Measurements from ENCODE around the gene MAN1A1. TPM values are rescaled to one million over a fixed set of nuclear protein-coding genes. Genes with fewer than 3 reads are reported as not detected.

MAN1A1 gene
- total RNA-seq, 2 donors from 2014 or later = 41.7 to 43.7 TPM

- no peak for TF ChIP-seq CTCF (conservative IDR thresholded peaks at IDR 0.05)
- WGBS, 2 experiments (ENCODE audit: insufficient coverage in 1 of 2, insufficient read length in 1 of 2) = 83 to 86% methylated on average over 2 to 4 of the region's 4 CpGs
- no peak overlapping the region for H3K27ac Mint-ChIP-seq
- no peaks in the 10 kb centered on the region for H3K9me3 Mint-ChIP-seq
- no peak overlapping the region for H3K9ac ChIP-seq (ENCODE audit: extremely low read depth, low read length, poor library complexity, severe bottlenecking)
- no peak for DNase-seq
- H3K36me3 ChIP-seq (ENCODE audit: control insufficient read depth, insufficient read depth, low read length) = peaks cover 16% of the 10 kb centered on the region
- H3K4me1 ChIP-seq (ENCODE audit: control insufficient read depth, insufficient read depth, low read length) = peaks cover 26% of the 10 kb centered on the region
- peaks cover 67% of the 10 kb centered on the region for H3K4me1 Mint-ChIP-seq
- H3K9me3 ChIP-seq (ENCODE audit: control insufficient read depth, low read length) = no peaks in the 10 kb centered on the region
- H3K36me3 Mint-ChIP-seq (ENCODE audit: low read depth) = peaks cover 35% of the 10 kb centered on the region
- H3K27me3 ChIP-seq (ENCODE audit: control insufficient read depth, insufficient read depth, low read length, poor library complexity, severe bottlenecking) = no peaks in the 10 kb centered on the region
- H3K27ac ChIP-seq (ENCODE audit: low read depth, low read length) = no peak overlapping the region
- no peaks in the 10 kb centered on the region for H3K27me3 Mint-ChIP-seq (ENCODE audit: insufficient read depth)
- no peak overlapping the region for H3K4me3 ChIP-seq (ENCODE audit: low read length)
- H3K4me3 Mint-ChIP-seq = no peak overlapping the region
These were observed 20.4 kb downstream of the MAN1A1 start for GRCh38 chr6:119328892-119329793.

GRCh38 chr6:119328254-119328653 lies 21.3 kb downstream of the MAN1A1 start:
- Mint-ChIP-seq H3K9me3 (no peaks in the 10 kb centered on the region), H3K27ac (no peak overlapping the region), H3K27me3 (ENCODE audit: insufficient read depth) (no peaks in the 10 kb centered on the region), H3K4me3 (no peak overlapping the region), H3K36me3 (ENCODE audit: low read depth) (peaks cover 35% of the 10 kb centered on the region), H3K4me1 (peaks cover 66% of the 10 kb centered on the region)
- Histone ChIP-seq H3K36me3 (ENCODE audit: control insufficient read depth, insufficient read depth, low read length) (peaks cover 16% of the 10 kb centered on the region), H3K4me1 (ENCODE audit: control insufficient read depth, insufficient read depth, low read length) (peaks cover 28% of the 10 kb centered on the region), H3K4me3 (ENCODE audit: low read length) (no peak overlapping the region), H3K9ac (ENCODE audit: extremely low read depth, low read length, poor library complexity, severe bottlenecking) (no peak overlapping the region), H3K27me3 (ENCODE audit: control insufficient read depth, insufficient read depth, low read length, poor library complexity, severe bottlenecking) (no peaks in the 10 kb centered on the region), H3K27ac (ENCODE audit: low read depth, low read length) (no peak overlapping the region), H3K9me3 (ENCODE audit: control insufficient read depth, low read length) (no peaks in the 10 kb centered on the region)
- 82 to 100% methylated on average over 1 to 2 of the region's 2 CpGs for WGBS, 2 experiments (ENCODE audit: insufficient coverage in 1 of 2, insufficient read length in 1 of 2)
- no peak for TF ChIP-seq CTCF (conservative IDR thresholded peaks at IDR 0.05)
- no peak for DNase-seq

GRCh38 chr6:119327810-119328209 lies 21.8 kb downstream of the MAN1A1 start:
- H3K9me3 Mint-ChIP-seq = no peaks in the 10 kb centered on the region
- WGBS, 2 experiments (ENCODE audit: insufficient coverage in 1 of 2, insufficient read length in 1 of 2) = 97 to 100% methylated on average over 1 to 2 of the region's 2 CpGs
- peaks cover 35% of the 10 kb centered on the region for H3K36me3 Mint-ChIP-seq (ENCODE audit: low read depth)

More at GRCh38 chr6:119327810-119328209, 21.8 kb downstream of the MAN1A1 start:
- no peaks in the 10 kb centered on the region for H3K27me3 ChIP-seq (ENCODE audit: control insufficient read depth, insufficient read depth, low read length, poor library complexity, severe bottlenecking)
- H3K27me3 Mint-ChIP-seq (ENCODE audit: insufficient read depth) = no peaks in the 10 kb centered on the region
- H3K4me1 ChIP-seq (ENCODE audit: control insufficient read depth, insufficient read depth, low read length) = peaks cover 32% of the 10 kb centered on the region
- no peak overlapping the region for H3K9ac ChIP-seq (ENCODE audit: extremely low read depth, low read length, poor library complexity, severe bottlenecking)
- no peak overlapping the region for H3K4me3 ChIP-seq (ENCODE audit: low read length)
- H3K4me1 Mint-ChIP-seq = peaks cover 69% of the 10 kb centered on the region
- H3K27ac ChIP-seq (ENCODE audit: low read depth, low read length) = no peak overlapping the region
- no peak for TF ChIP-seq CTCF (conservative IDR thresholded peaks at IDR 0.05)
- DNase-seq = no peak
- H3K9me3 ChIP-seq (ENCODE audit: control insufficient read depth, low read length) = no peaks in the 10 kb centered on the region
- no peak overlapping the region for H3K27ac Mint-ChIP-seq
- peaks cover 16% of the 10 kb centered on the region for H3K36me3 ChIP-seq (ENCODE audit: control insufficient read depth, insufficient read depth, low read length)
- no peak overlapping the region for H3K4me3 Mint-ChIP-seq
